SU-DHL-6 (cell line): Measurements from ENCODE around the gene CCL25.

Source experiments
- EZH2phosphoT487 ChIP-seq: fragments of 200-600 bp; sonication (generic), shearing (Covaris generic); conservative IDR thresholded peaks from 2 replicates; pipeline ENCODE4 v1.6.1; 2018; ENCODE audit warnings: mild to moderate bottlenecking, antibody characterized with exemption, low read length, moderate library complexity, mixed read lengths
- TF ChIP-seq, protein P1 (sequence below): fragments of 200-600 bp; sonication (generic); IDR thresholded peaks from one replicate; pipeline ENCODE4 v1.5.1; 2017; ENCODE audit warnings: antibody characterized with exemption, mild to moderate bottlenecking, low read length, moderate library complexity; ENCODE audit not compliant: insufficient read depth, poor library complexity, severe bottlenecking

DNA sequence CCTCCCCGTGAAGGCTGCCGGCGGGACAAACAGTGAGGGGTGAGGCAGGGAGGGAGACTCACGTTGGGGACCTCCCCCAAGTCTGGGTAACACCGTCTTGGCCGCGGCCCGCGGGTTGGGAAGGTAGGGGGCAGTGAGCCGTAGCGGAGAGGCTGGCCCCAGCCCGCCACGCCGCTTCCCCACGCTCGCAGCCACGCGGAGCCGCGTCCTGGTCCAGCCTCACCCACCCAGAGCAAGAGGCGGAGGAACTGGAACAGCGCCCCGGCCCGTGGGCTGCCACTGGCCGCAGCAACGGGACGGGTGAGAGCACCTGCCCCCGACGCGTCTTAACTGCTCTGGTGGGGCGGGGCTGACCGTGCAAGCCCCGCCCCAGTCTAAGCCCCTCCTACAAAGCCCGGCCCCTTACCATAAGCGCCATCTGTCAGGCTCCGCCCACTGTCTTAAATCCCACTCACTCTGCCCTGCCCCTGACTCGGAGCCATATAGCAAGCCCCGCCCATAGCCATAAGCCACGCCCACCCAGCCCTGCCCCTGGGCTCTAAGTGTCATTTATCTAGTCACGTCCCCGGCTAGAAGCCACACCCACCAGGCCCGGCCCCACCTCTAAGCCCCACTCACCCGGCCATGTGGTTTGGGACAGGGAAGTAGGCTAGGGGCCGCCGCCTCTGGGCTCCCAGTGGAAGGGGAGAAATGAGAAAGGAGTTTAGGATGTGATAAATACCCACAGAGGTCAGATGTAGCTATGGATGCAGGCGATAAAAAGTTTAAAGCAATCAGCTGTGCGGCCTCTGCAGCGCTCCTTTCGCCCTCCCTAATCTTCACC lies 2.1 kb upstream of the CCL25 start:
- TF ChIP-seq, protein P1, sequence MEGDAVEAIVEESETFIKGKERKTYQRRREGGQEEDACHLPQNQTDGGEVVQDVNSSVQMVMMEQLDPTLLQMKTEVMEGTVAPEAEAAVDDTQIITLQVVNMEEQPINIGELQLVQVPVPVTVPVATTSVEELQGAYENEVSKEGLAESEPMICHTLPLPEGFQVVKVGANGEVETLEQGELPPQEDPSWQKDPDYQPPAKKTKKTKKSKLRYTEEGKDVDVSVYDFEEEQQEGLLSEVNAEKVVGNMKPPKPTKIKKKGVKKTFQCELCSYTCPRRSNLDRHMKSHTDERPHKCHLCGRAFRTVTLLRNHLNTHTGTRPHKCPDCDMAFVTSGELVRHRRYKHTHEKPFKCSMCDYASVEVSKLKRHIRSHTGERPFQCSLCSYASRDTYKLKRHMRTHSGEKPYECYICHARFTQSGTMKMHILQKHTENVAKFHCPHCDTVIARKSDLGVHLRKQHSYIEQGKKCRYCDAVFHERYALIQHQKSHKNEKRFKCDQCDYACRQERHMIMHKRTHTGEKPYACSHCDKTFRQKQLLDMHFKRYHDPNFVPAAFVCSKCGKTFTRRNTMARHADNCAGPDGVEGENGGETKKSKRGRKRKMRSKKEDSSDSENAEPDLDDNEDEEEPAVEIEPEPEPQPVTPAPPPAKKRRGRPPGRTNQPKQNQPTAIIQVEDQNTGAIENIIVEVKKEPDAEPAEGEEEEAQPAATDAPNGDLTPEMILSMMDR: no peak
- TF ChIP-seq EZH2phosphoT487: no peak
